Endodermal cell (in vitro differentiated cells): Measurements from ENCODE around the gene SERINC1. TPM values are rescaled to one million over a fixed set of nuclear protein-coding genes. Genes with fewer than 3 reads are reported as not detected.

ENCODE experiments used
- DNase-seq: peaks from one replicate; pipeline ENCODE4 v3.0.0-alpha.2; 2017
- H3K27ac ChIP-seq: 2 replicates; pipeline ENCODE4 v1.5.1; 2013; ENCODE audit warnings: mild to moderate bottlenecking, low read depth, low read length, moderate library complexity
- H3K27me3 ChIP-seq: 2 replicates; pipeline ENCODE4 v1.6.1; 2013; ENCODE audit warnings: mild to moderate bottlenecking, low read length, moderate library complexity; ENCODE audit not compliant: insufficient read depth, control insufficient read depth, poor library complexity, severe bottlenecking
- H3K36me3 ChIP-seq: 2 replicates; pipeline ENCODE4 v1.7.0; 2013; ENCODE audit warnings: mild to moderate bottlenecking, low read length, moderate library complexity; ENCODE audit not compliant: control insufficient read depth, insufficient read depth
- H3K4me1 ChIP-seq: one replicate; pipeline ENCODE4 v1.7.0; 2013; ENCODE audit warnings: low read length; ENCODE audit not compliant: control insufficient read depth, insufficient read depth
- H3K4me3 ChIP-seq: 2 replicates; pipeline ENCODE4 v1.5.1; 2013; ENCODE audit warnings: mild to moderate bottlenecking, low read length, moderate library complexity
- H3K9ac ChIP-seq: 2 replicates; pipeline ENCODE4 v1.6.1; 2013; ENCODE audit warnings: mild to moderate bottlenecking, low read length, moderate library complexity; ENCODE audit not compliant: poor library complexity, severe bottlenecking; ENCODE audit errors: extremely low read depth
- H3K9me3 ChIP-seq: 2 replicates; pipeline ENCODE4 v1.6.1; 2013; ENCODE audit warnings: mild to moderate bottlenecking, low read length, moderate library complexity; ENCODE audit not compliant: control insufficient read depth
- H3K27ac Mint-ChIP-seq: 2 replicates; pipeline ENCODE4 v1.8.0; 2020; ENCODE audit warnings: mixed read lengths
- H3K27me3 Mint-ChIP-seq: 2 replicates; pipeline ENCODE4 v1.8.0; 2021; ENCODE audit warnings: mild to moderate bottlenecking, mixed read lengths; ENCODE audit not compliant: insufficient read depth
- H3K36me3 Mint-ChIP-seq: 2 replicates; pipeline ENCODE4 v1.8.0; 2020; ENCODE audit warnings: low read depth, mixed read lengths
- H3K4me1 Mint-ChIP-seq: 2 replicates; pipeline ENCODE4 v1.8.0; 2020; ENCODE audit warnings: mixed read lengths
- H3K4me3 Mint-ChIP-seq: 2 replicates; pipeline ENCODE4 v1.8.0; 2020; ENCODE audit warnings: mild to moderate bottlenecking, moderate library complexity, mixed read lengths
- H3K9me3 Mint-ChIP-seq: 2 replicates; pipeline ENCODE4 v1.8.0; 2020; ENCODE audit warnings: mild to moderate bottlenecking, mixed read lengths
- CTCF ChIP-seq: fragments of 200-600 bp; sonication (generic); conservative IDR thresholded peaks from 2 replicates; pipeline ENCODE4 v1.5.0; 2021; ENCODE audit warnings: antibody characterized with exemption, mild to moderate bottlenecking
- WGBS, 2 experiments: methylation state at CpG; one replicate each; pipeline versions ENCODE4 v1.1.5 to v1.1.7; 2013; ENCODE audit warnings: missing lambda C conversion rate in 2 of 2, mixed read lengths in 1 of 2; ENCODE audit not compliant: insufficient coverage in 1 of 2, insufficient read length in 1 of 2; 5-methylcytosine and 5-hydroxymethylcytosine counted together
- total RNA-seq, 2 donors: library from RNA; stranded (reverse); fragmentation: NEBNext Ultra II Directional in 1 of 2; extraction: Animal tissue kit (Norgen Biotek cat#: 25700) in 1 of 2; gene quantifications; 2 replicates in 1 of 2; 3 replicates in 1 of 2; pipeline ENCODE4 v1.2.1, GENCODE V29; 2021

Gene SERINC1
- total RNA-seq, 2 donors from 2014 or later, result 77.4 to 79.1 TPM

DNA sequence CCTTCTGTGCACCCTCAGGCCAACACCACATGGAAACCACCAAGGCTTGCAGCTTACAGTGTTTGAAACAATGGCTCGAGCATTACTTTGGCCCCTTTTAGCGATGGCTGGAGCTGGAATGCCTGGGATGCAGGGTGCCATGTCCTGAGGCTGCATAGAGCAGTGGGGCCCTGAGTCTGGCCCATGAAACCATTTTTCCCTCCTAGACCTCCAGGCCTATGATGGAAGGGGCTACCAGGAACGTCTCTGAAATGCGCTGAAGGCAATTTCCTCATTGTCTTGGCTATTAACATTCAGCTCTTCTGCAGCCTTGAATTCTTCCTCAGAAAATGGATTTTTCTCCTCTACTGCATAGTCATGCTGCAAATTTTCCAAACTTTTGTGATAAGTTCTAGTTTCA, 29.9 kb upstream of the SERINC1 start:
- H3K9ac ChIP-seq, result no peak overlapping the region
- TF ChIP-seq CTCF, result no peak
- 81 to 95% methylated on average over 4 of the region's 4 CpGs for WGBS, 2 experiments
- Mint-ChIP-seq H3K27me3 (no peaks in the 10 kb centered on the region), H3K36me3 (peaks cover 86% of the 10 kb centered on the region), H3K4me3 (no peak overlapping the region), H3K27ac (no peak overlapping the region), H3K4me1 (no peaks in the 10 kb centered on the region), H3K9me3 (peaks cover 92% of the 10 kb centered on the region)
- no peaks in the 10 kb centered on the region for H3K4me1 ChIP-seq
- peaks cover 92% of the 10 kb centered on the region for H3K9me3 ChIP-seq
- no peaks in the 10 kb centered on the region for H3K27me3 ChIP-seq
- no peak for DNase-seq
- H3K36me3 ChIP-seq, result no peaks in the 10 kb centered on the region
- no peak overlapping the region for H3K27ac ChIP-seq
- H3K4me3 ChIP-seq, result no peak overlapping the region

GRCh38 chr6:122495612-122496011, 24.0 kb upstream of the SERINC1 start:
- Mint-ChIP-seq H3K36me3 (peaks cover 75% of the 10 kb centered on the region), H3K4me1 (no peaks in the 10 kb centered on the region), H3K27me3 (no peaks in the 10 kb centered on the region), H3K27ac (no peak overlapping the region), H3K9me3 (peaks cover 77% of the 10 kb centered on the region), H3K4me3 (no peak overlapping the region)
- Histone ChIP-seq H3K27ac (no peak overlapping the region), H3K9me3 (peaks cover 53% of the 10 kb centered on the region), H3K9ac (no peak overlapping the region), H3K27me3 (no peaks in the 10 kb centered on the region), H3K4me1 (no peaks in the 10 kb centered on the region), H3K36me3 (no peaks in the 10 kb centered on the region), H3K4me3 (no peak overlapping the region)
- TF ChIP-seq CTCF, result no peak
- no peak for DNase-seq
- WGBS, 2 experiments, result 95% methylated on average over 3 of the region's 3 CpGs; no CpG with 5 or more reads in 1 of the 2 experiments

GRCh38 chr6:122494665-122495272, 23.2 kb upstream of the SERINC1 start:
- Mint-ChIP-seq H3K4me1 (no peaks in the 10 kb centered on the region), H3K36me3 (peaks cover 76% of the 10 kb centered on the region), H3K9me3 (peaks cover 71% of the 10 kb centered on the region), H3K27ac (no peak overlapping the region), H3K4me3 (no peak overlapping the region), H3K27me3 (no peaks in the 10 kb centered on the region)
- Histone ChIP-seq H3K27me3 (no peaks in the 10 kb centered on the region), H3K4me3 (no peak overlapping the region), H3K9me3 (peaks cover 49% of the 10 kb centered on the region), H3K36me3 (no peaks in the 10 kb centered on the region), H3K4me1 (no peaks in the 10 kb centered on the region), H3K9ac (no peak overlapping the region), H3K27ac (no peak overlapping the region)
- DNase-seq, result no peak
- 77 to 89% methylated on average over 3 to 4 of the region's 4 CpGs for WGBS, 2 experiments
- TF ChIP-seq CTCF, result no peak
